Measurements from ENCODE around the gene FOXC2.

FOXC2 gene

DNA sequence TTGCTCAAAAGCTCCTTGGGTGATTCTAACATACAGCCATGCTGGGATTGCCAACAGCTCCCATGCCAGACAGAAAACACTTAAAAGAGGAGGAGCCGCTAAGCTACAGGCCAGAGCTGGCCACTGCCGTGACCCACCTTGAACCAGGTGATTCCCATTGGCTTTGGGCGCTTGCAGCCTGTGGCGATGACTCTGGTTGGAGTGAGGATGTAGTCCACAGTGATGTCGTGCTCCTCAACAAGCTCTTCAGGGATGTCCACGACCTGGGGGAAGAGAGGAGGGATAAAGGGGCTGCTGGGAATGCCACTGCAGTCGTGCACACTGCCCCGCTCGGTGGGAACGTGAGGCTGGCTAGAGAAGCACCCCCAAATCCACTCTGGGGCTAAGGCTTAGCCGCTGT lies 25.1 kb upstream of the FOXC2 start:
- TF ChIP-seq, protein P1, sequence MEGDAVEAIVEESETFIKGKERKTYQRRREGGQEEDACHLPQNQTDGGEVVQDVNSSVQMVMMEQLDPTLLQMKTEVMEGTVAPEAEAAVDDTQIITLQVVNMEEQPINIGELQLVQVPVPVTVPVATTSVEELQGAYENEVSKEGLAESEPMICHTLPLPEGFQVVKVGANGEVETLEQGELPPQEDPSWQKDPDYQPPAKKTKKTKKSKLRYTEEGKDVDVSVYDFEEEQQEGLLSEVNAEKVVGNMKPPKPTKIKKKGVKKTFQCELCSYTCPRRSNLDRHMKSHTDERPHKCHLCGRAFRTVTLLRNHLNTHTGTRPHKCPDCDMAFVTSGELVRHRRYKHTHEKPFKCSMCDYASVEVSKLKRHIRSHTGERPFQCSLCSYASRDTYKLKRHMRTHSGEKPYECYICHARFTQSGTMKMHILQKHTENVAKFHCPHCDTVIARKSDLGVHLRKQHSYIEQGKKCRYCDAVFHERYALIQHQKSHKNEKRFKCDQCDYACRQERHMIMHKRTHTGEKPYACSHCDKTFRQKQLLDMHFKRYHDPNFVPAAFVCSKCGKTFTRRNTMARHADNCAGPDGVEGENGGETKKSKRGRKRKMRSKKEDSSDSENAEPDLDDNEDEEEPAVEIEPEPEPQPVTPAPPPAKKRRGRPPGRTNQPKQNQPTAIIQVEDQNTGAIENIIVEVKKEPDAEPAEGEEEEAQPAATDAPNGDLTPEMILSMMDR (IDR thresholded peaks at IDR 0.05; ENCODE audit: extremely low read depth, missing control alignments): no peak
- DNase-seq (ENCODE audit: low spot score): no peak

DNA sequence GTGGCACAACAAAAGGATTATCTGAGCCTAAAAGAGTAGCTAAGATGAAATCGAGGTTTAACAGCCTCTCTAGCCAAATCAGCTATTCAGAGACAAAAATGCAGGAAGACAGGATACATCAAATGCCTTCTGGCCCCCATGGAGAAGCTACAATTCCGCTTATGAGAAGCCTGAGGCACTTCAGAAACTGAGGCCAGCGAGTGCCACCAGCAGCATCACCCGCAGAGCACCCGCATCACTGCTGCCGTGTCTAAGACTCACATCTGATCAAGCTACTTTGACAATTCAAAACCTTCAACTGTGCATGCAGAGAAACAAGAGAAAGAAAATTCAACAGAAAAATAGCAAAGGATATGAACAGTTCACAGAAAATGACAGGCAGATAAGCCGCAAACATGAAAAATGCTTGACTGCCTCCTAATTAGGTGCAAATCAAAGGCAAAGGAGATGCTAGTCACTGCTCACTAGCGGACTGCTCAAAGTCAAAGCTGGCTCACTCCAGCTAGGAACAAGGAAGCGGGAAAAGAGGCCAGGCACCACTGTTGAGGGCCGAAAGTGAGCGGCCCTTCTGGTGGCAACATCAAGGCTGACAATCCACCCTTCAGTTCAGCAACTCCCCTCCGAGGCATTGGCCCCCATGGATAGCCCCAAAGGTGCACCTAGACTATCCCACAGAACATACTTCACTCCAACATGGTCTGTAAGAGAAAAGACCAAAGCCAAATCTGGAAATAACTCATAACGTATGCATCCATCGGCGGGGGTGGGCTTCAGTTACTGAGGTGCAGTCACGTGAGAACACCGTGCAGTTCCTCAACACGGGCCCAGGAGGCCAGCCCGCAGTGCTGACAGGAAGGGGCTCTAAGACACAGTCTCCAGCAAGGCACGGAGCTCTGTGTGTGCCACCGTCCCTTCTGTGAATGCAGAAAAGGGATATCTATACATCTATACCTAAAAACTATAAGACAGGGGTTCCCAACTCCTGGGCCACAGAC lies 23.6 kb upstream of the FOXC2 start:
- TF ChIP-seq, protein P1 (IDR thresholded peaks at IDR 0.05; ENCODE audit: extremely low read depth, missing control alignments): no peak
- DNase-seq (ENCODE audit: low spot score): no peak

DNA sequence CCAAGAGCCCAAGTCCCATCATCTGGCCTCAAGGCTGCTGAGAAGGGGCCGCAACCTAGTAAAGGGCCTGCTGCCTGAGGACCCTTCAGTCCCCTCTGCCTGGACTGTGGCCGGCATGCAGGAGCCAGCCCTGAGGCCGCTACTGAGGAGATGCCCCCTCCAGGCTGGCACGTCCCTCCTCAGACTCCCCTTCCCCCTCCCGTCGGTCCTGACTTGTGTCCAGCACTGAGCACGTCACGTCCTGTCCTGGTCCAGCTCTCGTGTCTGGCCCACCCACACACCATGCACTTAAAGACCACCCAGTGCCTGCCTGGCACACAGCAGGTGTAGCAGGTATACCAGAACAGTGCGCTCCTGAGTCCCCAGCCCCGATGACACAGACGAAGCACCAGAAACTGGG lies 21.1 kb upstream of the FOXC2 start:
- no peak for DNase-seq (ENCODE audit: low spot score)
- TF ChIP-seq, protein P1 (IDR thresholded peaks at IDR 0.05; ENCODE audit: extremely low read depth, missing control alignments): no peak

DNA sequence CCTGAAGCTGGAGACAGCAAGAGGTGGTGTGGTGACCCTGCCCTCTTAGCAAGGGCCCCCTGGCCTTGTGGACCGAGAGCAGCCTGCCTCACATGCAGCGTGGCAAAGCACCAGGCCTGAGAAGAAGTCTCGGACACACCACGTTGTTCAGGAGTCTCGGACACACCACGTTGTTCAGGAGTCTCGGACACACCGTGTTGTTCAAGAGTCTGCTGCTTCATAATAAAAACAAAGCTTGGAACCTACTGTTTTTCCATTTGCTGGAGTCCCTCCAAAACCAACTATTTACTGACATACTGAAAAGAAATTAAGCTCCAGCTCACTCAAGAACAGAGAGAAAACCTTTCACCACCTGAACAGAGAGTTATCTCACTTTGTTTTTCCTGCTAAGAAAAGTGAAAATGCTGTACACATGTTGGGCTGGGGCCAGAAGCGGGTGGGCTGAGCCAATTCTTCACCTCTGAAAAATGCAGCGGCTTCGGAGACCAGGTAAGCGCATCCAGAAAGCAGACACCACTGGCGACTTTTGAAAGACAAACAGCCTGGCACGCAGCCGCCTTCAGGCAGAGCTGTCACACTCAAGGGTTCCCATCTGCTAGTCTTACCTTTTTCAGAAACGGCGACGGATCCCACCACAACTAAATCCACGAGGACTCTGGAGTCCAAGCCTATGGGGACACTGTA lies 20.5 kb upstream of the FOXC2 start:
- TF ChIP-seq, protein P1 (IDR thresholded peaks at IDR 0.05; ENCODE audit: extremely low read depth, missing control alignments): no peak
- DNase-seq (ENCODE audit: low spot score): no peak

DNA sequence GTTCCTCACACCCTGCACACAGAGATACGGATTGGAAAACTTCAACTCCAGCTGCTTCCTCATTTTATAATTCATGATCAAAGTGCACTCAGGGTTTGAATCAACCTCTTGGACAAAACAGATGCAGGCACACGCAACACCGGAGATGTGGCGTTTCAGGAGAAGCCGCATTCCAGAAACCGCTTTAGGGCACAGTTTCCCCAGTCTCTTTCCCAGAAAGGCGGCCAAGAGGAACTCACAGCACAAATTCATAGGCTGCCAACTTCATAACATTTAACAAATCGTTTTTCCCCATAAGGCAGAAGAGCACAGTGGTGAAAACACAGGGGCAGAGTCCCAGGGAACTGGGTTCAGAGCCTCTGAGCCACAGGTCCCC lies 20.0 kb upstream of the FOXC2 start:
- TF ChIP-seq, protein P1 (IDR thresholded peaks at IDR 0.05; ENCODE audit: extremely low read depth, missing control alignments): no peak
- no peak for DNase-seq (ENCODE audit: low spot score)

DNA sequence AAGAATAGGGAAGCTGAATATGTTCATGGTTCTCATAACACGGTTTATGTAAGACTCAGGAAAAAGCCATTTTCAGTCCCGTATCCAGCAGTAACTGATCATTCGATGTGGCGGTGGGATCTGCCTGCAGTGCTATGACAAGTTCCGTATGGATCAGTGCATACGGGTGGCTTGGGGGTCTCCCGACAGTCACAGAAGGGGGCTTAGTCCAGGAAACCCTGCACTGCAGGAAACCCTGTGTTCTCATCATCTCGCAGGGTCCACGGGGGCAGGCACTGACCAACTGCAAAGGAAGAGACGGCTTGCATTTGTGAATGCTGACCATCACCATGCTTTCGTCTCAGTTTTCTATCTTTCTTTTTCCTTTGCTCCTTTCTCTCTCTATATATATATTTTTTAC lies 19.3 kb upstream of the FOXC2 start:
- TF ChIP-seq, protein P1 (IDR thresholded peaks at IDR 0.05; ENCODE audit: extremely low read depth, missing control alignments): no peak
- DNase-seq (ENCODE audit: low spot score): no peak
